Stomach (tissue), 4 donors: ENCODE data around the gene HEATR9.

Experiments
- CTCF ChIP-seq, 7 experiments: fragments of 450-650 bp in 4 of 7; fragments of 200-600 bp in 3 of 7; sonication (generic) in 3 of 7; IDR thresholded peaks; one replicate each; pipeline ENCODE4 v1.5.1; 2016 to 2019; ENCODE audit warnings: antibody characterized with exemption in 7 of 7, control low read depth in 2 of 7, mild to moderate bottlenecking in 1 of 7
- EP300 ChIP-seq: sonication (generic); formaldehyde crosslinking; IDR thresholded peaks from one replicate; pipeline ENCODE4 v1.6.1; 2017; ENCODE audit warnings: antibody characterized with exemption
- POLR2A ChIP-seq, 4 donors: fragments of 450-650 bp; IDR thresholded peaks; one replicate each; pipeline ENCODE4 v1.6.1; 2016; ENCODE audit warnings: antibody characterized with exemption in 4 of 4, control low read depth in 2 of 4, mild to moderate bottlenecking in 1 of 4, moderate library complexity in 1 of 4
- POLR2AphosphoS5 ChIP-seq, 3 donors: sonication (generic); formaldehyde crosslinking; IDR thresholded peaks; one replicate each; pipeline ENCODE4 v1.6.1; 2016; ENCODE audit warnings: antibody characterized with exemption in 3 of 3

DNA sequence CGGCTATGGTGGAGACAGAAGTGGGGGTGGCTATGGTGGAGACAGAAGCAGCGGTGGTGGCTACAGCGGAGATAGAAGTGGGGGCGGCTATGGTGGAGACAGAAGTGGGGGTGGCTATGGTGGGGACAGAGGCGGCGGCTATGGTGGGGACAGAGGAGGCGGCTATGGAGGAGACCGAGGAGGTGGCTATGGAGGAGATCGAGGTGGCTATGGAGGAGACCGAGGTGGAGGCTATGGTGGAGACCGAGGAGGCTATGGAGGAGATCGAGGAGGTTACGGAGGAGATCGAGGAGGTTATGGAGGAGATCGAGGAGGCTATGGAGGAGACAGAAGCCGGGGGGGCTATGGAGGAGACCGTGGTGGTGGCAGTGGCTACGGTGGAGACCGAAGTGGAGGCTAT is 24.1 kb downstream of the HEATR9 start:
- TF ChIP-seq CTCF (IDR thresholded peaks at IDR 0.05), result no peak
- no peak for TF ChIP-seq EP300
- no peak for TF ChIP-seq POLR2AphosphoS5 (IDR thresholded peaks at IDR 0.05)
- no peak for TF ChIP-seq POLR2A (IDR thresholded peaks at IDR 0.05)
